ENCODE data around the gene RHBDD3. TPM values are rescaled to one million over a fixed set of nuclear protein-coding genes. Genes with fewer than 3 reads are reported as not detected.

The RHBDD3 gene
- total RNA-seq, 4 donors from 2014 or later: 19.8 to 38.0 (median 28.6) TPM

DNA sequence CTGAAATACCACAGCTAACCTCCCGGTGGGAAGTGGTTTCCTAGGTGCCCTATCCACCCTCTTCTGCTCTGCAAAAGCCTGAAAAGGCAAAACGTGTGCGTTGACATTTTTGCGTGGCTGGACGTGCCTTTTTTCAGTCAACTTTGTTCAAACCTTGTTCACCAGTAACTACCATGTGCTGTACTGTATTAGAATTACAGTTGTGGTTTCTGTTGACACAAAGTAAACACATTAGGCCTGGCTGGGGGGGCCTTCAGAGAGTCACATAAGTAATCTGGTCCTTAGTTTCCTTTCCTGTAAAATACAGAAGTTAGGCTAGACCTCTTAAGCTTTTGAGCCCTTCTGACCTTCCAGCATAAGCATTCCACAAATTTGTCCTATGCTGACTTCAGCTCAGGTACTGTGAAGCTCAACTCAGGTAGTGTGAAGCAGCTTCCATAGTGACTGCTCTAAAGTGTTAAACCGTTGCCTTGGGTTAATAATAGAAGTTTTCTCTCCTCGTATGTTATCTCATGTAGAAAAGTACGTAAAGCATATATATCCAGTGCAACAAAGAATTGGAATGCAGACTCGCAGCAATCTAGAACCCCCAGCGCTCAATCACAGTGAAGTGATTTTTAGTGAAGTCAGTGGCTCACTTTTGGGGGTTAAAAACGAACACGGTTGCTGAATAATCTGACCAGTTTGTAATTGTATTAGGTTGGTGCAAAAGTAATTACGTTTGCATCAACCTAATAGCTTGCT lies 2.1 kb upstream of the RHBDD3 start:
- Histone ChIP-seq H3K4me3 (peak overlapping the region; percentile 83 to 97 (median 94)), H3K27me3 (no peaks in the 10 kb centered on the region), H3K9me3 (no peaks in the 10 kb centered on the region), H3K36me3 (peaks cover 0 to 36% of the 10 kb centered on the region in 2 donors), H3K4me1 (peaks cover 66 to 69% of the 10 kb centered on the region in 2 donors), H3K27ac (peak overlapping the region; percentile 97 to 100 (median 98))
- in situ Hi-C loops (cut with MboI; ENCODE audit: low sequenced_read_pairs in 4 of 4) (no loop called here), intact Hi-C loops (cut with DNase I; ENCODE audit: low total_unique reads) (loop anchor here (2.0 to 5.0 kb wide), 4 partner anchors 198 to 1348 kb away; partner anchors contain the start of genes KREMEN1 and NF2)
- TF ChIP-seq, protein P1, sequence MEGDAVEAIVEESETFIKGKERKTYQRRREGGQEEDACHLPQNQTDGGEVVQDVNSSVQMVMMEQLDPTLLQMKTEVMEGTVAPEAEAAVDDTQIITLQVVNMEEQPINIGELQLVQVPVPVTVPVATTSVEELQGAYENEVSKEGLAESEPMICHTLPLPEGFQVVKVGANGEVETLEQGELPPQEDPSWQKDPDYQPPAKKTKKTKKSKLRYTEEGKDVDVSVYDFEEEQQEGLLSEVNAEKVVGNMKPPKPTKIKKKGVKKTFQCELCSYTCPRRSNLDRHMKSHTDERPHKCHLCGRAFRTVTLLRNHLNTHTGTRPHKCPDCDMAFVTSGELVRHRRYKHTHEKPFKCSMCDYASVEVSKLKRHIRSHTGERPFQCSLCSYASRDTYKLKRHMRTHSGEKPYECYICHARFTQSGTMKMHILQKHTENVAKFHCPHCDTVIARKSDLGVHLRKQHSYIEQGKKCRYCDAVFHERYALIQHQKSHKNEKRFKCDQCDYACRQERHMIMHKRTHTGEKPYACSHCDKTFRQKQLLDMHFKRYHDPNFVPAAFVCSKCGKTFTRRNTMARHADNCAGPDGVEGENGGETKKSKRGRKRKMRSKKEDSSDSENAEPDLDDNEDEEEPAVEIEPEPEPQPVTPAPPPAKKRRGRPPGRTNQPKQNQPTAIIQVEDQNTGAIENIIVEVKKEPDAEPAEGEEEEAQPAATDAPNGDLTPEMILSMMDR (IDR thresholded peaks at IDR 0.05 in 4 of 5, conservative IDR thresholded peaks at IDR 0.05 in 1 of 5): no peak
- no peak for TF ChIP-seq POLR2A (IDR thresholded peaks at IDR 0.05)
- no peak for DNase-seq
- no peak for ATAC-seq

DNA sequence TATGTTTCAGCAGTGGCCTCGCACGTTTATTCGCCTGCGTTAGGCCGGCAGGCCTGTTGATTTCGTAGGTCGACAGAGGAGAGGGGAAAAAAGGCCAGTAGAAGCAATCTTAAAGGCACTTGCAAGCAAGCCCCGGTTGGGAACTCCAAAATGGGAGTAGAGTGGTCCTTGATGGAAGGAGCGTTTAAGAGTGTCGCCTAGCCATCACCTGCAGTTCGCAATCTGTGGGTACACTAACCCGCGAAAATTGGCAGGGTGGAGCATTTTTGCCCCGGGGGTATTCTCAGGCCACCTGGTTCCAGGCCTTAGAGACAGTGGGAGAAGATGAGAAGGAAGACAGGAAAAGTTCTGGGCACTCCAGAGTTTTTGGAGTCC lies 1.4 kb upstream of the RHBDD3 start:
- Histone ChIP-seq H3K36me3 (peaks cover 0 to 29% of the 10 kb centered on the region in 2 donors), H3K27me3 (no peaks in the 10 kb centered on the region), H3K27ac (peak overlapping the region; percentile 97 to 100 (median 98)), H3K9me3 (no peaks in the 10 kb centered on the region), H3K4me1 (peaks cover 59 to 64% of the 10 kb centered on the region in 2 donors), H3K4me3 (peak overlapping the region; percentile 83 to 97 (median 94))
- ATAC-seq (no peak), DNase-seq (no peak)
- intact Hi-C loops (cut with DNase I; ENCODE audit: low total_unique reads): loop anchor here (2.0 to 5.0 kb wide), 4 partner anchors 197 to 1347 kb away; partner anchors contain the start of genes KREMEN1 and NF2
- TF ChIP-seq, protein P1 (IDR thresholded peaks at IDR 0.05 in 4 of 5, conservative IDR thresholded peaks at IDR 0.05 in 1 of 5): no peak
- no peak for TF ChIP-seq POLR2A (IDR thresholded peaks at IDR 0.05)
- in situ Hi-C loops (cut with MboI; ENCODE audit: low sequenced_read_pairs in 4 of 4): no loop called here

DNA sequence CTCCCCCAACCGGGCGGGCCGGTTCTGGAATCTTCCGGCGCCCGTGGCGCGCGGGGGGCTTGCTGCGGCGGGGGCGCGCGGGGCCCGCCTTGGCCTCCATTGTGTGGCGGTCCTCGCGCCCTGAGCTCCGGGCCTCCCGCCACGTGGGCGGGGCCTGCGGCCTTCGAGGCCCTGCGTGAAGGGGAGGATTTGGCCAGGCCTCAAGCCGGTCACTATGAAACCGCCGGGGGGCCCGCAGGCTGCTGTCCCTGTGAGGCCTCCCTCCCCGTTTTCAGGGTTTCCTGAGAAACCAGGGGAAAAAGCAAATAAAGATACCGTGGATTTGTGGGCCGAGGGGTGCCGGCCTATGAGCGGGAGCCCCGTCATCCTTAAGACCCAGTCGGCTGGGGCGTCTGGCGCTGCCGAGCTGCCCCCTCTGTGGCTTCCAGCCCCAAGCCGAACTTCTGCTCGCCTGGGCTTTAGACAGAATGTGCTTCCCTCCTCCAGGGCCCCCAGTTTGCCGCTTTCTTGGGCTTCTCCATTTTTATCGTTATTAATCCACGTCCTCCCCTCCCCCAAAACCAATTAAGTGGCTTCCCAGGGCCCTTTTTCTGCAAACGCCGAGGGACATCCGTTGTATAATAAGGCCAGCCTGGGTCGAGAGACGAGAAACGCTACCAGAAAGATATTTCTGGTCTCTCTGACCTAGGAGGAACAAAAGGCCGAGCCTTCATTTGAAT lies 889 bp upstream of the RHBDD3 start:
- H3K4me1 ChIP-seq: peaks cover 54 to 62% of the 10 kb centered on the region in 2 donors
- peak overlapping the region; percentile 83 to 97 (median 94) for H3K4me3 ChIP-seq
- DNase-seq (peak in 1 of 2 donors; percentile 59), ATAC-seq (peak; percentile 55 to 59)
- peak overlapping the region; percentile 97 to 100 (median 98) for H3K27ac ChIP-seq
- H3K9me3 ChIP-seq: no peaks in the 10 kb centered on the region
- peaks cover 0 to 24% of the 10 kb centered on the region in 2 donors for H3K36me3 ChIP-seq
- intact Hi-C loops (cut with DNase I; ENCODE audit: low total_unique reads): loop anchor here (1.0 to 5.0 kb wide), 5 partner anchors 38 to 1346 kb away; partner anchors contain the start of genes GAS2L1, KREMEN1 and NF2
- in situ Hi-C loops (cut with MboI; ENCODE audit: low sequenced_read_pairs in 4 of 4): no loop called here
- no peaks in the 10 kb centered on the region for H3K27me3 ChIP-seq
- TF ChIP-seq, protein P1 (IDR thresholded peaks at IDR 0.05 in 4 of 5, conservative IDR thresholded peaks at IDR 0.05 in 1 of 5): no peak
- TF ChIP-seq POLR2A (IDR thresholded peaks at IDR 0.05): peak; percentile 1 to 10

DNA sequence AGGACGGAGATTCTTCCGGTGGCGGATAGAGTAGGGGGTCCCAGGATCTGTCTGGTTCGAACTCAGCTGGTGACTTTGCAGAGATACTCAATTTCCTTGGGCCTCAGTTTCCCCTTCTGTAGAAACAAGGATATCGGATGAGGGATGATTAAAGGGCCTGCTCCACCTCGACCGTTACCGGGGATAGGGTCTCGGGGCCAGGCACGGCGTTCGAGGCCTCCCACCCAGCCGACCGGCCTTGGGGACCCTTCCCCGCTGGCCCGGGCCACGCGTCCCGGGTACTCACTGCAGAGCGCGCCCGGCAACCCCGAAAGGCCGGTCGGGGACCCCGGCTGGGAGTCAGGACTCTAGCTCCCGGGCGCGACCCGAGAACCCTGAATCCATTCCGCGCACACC lies 321 bp downstream of the RHBDD3 start:
- ATAC-seq (no peak), DNase-seq (no peak)
- H3K27me3 ChIP-seq: no peaks in the 10 kb centered on the region
- peak overlapping the region; percentile 97 to 100 (median 98) for H3K27ac ChIP-seq
- H3K4me1 ChIP-seq: peaks cover 43 to 52% of the 10 kb centered on the region in 2 donors
- H3K4me3 ChIP-seq: peak overlapping the region; percentile 83 to 97 (median 94)
- no peak for TF ChIP-seq POLR2A (IDR thresholded peaks at IDR 0.05)
- TF ChIP-seq, protein P1 (IDR thresholded peaks at IDR 0.05 in 4 of 5, conservative IDR thresholded peaks at IDR 0.05 in 1 of 5): no peak
- in situ Hi-C loops (cut with MboI; ENCODE audit: low sequenced_read_pairs in 4 of 4): no loop called here
- peaks cover 0 to 12% of the 10 kb centered on the region in 2 donors for H3K36me3 ChIP-seq
- intact Hi-C loops (cut with DNase I; ENCODE audit: low total_unique reads): loop anchor here (5.0 kb wide), 3 partner anchors 195 to 1345 kb away; partner anchors contain the start of gene KREMEN1
- no peaks in the 10 kb centered on the region for H3K9me3 ChIP-seq
